ENCODE data around the gene HCFC1R1. TPM values are rescaled to one million over a fixed set of nuclear protein-coding genes. Genes with fewer than 3 reads are reported as not detected.

Gene HCFC1R1
- total RNA-seq, 1 donor from 2014 or later, result 68.6 TPM

Other genes starting within 250 kb of the HCFC1R1 start
- 336 TPM for gene ELOB, start 246.7 kb downstream of the HCFC1R1 start, total RNA-seq
- gene PRSS33, start 236.4 kb downstream of the HCFC1R1 start, total RNA-seq, result not detected
- gene PRSS41, start 225.5 kb downstream of the HCFC1R1 start, total RNA-seq, result not detected
- not detected for gene PRSS21, start 206.7 kb downstream of the HCFC1R1 start, total RNA-seq
- 0.35 TPM for gene ZG16B, start 193.6 kb downstream of the HCFC1R1 start, total RNA-seq
- not detected for gene PRSS22, start 165.8 kb downstream of the HCFC1R1 start, total RNA-seq
- gene FLYWCH2, start 140.7 kb downstream of the HCFC1R1 start, total RNA-seq, result 31.3 TPM
- gene FLYWCH1, start 112.0 kb downstream of the HCFC1R1 start, total RNA-seq, result 34.5 TPM
- gene KREMEN2, start 59.7 kb downstream of the HCFC1R1 start, total RNA-seq, result not detected
- 11.4 TPM for gene PAQR4, start 54.6 kb downstream of the HCFC1R1 start, total RNA-seq
- 2.9 TPM for gene PKMYT1, start 43.5 kb downstream of the HCFC1R1 start, total RNA-seq
- 0.32 TPM for gene CLDN9, start 11.0 kb downstream of the HCFC1R1 start, total RNA-seq
- gene CLDN6, start 5.8 kb downstream of the HCFC1R1 start, total RNA-seq, result not detected
- 42.8 TPM for gene TNFRSF12A, start 3.6 kb downstream of the HCFC1R1 start, total RNA-seq
- 12.9 TPM for gene THOC6, start 93 bp upstream of the HCFC1R1 start, total RNA-seq
- not detected for gene BICDL2, start 13.0 kb upstream of the HCFC1R1 start, total RNA-seq
- gene MMP25, start 22.6 kb upstream of the HCFC1R1 start, total RNA-seq, result 1.7 TPM
- 57.8 TPM for gene IL32, start 41.7 kb upstream of the HCFC1R1 start, total RNA-seq
- not detected for gene ZSCAN10, start 75.4 kb upstream of the HCFC1R1 start, total RNA-seq
- 7.4 TPM for gene ZNF205, start 88.6 kb upstream of the HCFC1R1 start, total RNA-seq
- 6.2 TPM for gene ZNF213, start 111.1 kb upstream of the HCFC1R1 start, total RNA-seq
- gene OR1F1, start 164.3 kb upstream of the HCFC1R1 start, total RNA-seq, result not detected
- gene ZNF200, start 211.2 kb upstream of the HCFC1R1 start, total RNA-seq, result 5.1 TPM
- 1.1 TPM for gene MEFV, start 232.7 kb upstream of the HCFC1R1 start, total RNA-seq